Stomach smooth muscle (tissue), 2 donors: ENCODE results near the gene KRT37.
"Not testable (repeated sequence)": the region's sequence is repeated elsewhere in the genome, so short reads cannot be mapped to it uniquely, and the experiment has no call there.

Experiments
- H3K27ac ChIP-seq: one replicate; pipeline ENCODE4 v1.7.0; 2013; ENCODE audit warnings: mild to moderate bottlenecking, low read length, inconsistent platforms
- H3K27me3 ChIP-seq, 2 donors: one replicate each; pipeline ENCODE4 v1.7.0; 2013; ENCODE audit warnings: low read length in 2 of 2; ENCODE audit not compliant: insufficient read depth in 2 of 2, control insufficient read depth in 1 of 2
- H3K36me3 ChIP-seq, 2 donors: one replicate each; pipeline ENCODE4 v1.7.0; 2013; ENCODE audit warnings: low read length in 2 of 2; ENCODE audit not compliant: control insufficient read depth in 2 of 2, insufficient read depth in 2 of 2
- H3K4me1 ChIP-seq: one replicate; pipeline ENCODE4 v1.7.0; 2013; ENCODE audit warnings: low read length; ENCODE audit not compliant: control insufficient read depth, insufficient read depth
- H3K4me3 ChIP-seq, 2 donors: one replicate each; pipeline ENCODE4 v1.7.0; 2013; ENCODE audit warnings: low read length in 2 of 2
- H3K9ac ChIP-seq, 2 donors: one replicate each; pipeline ENCODE4 v1.7.0; 2013; ENCODE audit warnings: low read length in 2 of 2, mild to moderate bottlenecking in 1 of 2
- H3K9me3 ChIP-seq, 2 donors: one replicate each; pipeline ENCODE4 v1.7.0; 2013; ENCODE audit warnings: low read length in 2 of 2; ENCODE audit not compliant: control insufficient read depth in 2 of 2
- donor health status: healthy.
- donor health status: Pancreatic carcinoma.

The KRT37 gene

DNA sequence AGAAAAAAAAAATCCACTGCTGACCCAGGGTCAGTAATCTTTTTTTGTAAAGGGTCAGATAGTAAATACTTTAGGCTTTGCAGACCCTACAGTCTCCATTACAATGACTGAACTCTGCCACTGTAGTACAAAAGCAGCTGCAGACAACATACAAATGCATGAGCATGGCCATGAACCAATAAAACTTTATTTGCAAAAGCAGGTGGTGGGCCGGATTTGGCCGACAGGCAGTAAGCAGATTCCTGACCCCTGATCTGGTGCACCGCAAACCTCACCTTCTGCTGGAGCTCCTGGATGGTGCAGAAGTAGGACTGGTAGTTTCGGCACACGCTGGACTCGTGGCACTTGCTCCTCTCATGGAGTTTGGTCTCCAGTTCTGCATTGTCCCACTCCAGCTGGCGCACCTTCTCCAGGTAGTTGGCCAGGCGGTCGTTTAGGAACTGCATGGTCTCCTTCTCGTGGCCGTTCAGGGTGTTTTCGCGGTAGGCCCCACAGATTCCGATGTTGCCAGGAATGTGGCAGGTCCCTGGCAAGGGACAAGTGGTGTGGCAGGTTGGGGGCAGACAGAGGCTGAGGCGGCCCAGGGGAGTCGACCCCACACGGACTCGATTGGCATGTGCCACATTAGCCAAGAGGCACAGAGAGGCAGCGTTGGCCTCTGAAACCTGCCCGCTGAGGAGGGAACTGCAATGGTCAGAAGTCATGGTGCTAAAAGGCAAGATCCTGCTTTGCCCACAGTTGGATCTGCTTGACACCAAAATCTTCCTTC lies 13.1 kb downstream of the KRT37 start:
- H3K36me3 ChIP-seq = no peaks in the 10 kb centered on the region
- H3K9me3 ChIP-seq = no peaks in the 10 kb centered on the region
- no peak overlapping the region for H3K27ac ChIP-seq
- no peak overlapping the region for H3K4me3 ChIP-seq
- no peak overlapping the region for H3K9ac ChIP-seq
- no peaks in the 10 kb centered on the region for H3K4me1 ChIP-seq
- peaks cover 0 to 2% of the 10 kb centered on the region in 2 donors for H3K27me3 ChIP-seq

DNA sequence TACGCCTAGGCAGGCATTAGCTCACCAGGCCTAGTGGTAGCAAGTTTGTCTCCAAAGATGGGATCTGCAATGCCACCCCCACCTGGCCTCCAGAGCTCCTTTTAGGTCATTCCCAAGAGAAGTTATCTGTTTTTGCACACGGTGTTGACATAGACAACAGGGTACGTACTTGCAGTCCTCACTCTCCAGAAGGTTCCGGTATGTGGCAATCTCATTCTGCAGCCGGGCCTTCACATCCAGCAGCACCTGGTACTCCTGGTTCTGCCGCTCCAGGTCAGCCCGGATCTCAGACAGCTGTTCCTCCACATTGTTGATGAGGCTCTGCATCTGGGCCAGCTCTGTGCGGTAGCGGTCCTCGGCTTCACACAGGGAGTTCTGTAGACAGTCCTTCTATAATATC lies 17.2 kb downstream of the KRT37 start:
- peaks cover 4% of the 10 kb centered on the region for H3K4me1 ChIP-seq
- no peak overlapping the region for H3K9ac ChIP-seq
- H3K36me3 ChIP-seq = no peaks in the 10 kb centered on the region
- no peaks in the 10 kb centered on the region for H3K9me3 ChIP-seq
- no peak overlapping the region for H3K4me3 ChIP-seq
- H3K27ac ChIP-seq = no peak overlapping the region
- H3K27me3 ChIP-seq = peaks cover 0 to 2% of the 10 kb centered on the region in 2 donors

GRCh38 chr17:41406205-41406604 lies 18.2 kb downstream of the KRT37 start:
- no peak overlapping the region for H3K27ac ChIP-seq
- H3K9ac ChIP-seq = no peak overlapping the region
- H3K36me3 ChIP-seq = no peaks in the 10 kb centered on the region
- no peak overlapping the region for H3K4me3 ChIP-seq
- peaks cover 4% of the 10 kb centered on the region for H3K4me1 ChIP-seq
- no peaks in the 10 kb centered on the region for H3K9me3 ChIP-seq
- peaks cover 0 to 2% of the 10 kb centered on the region in 2 donors for H3K27me3 ChIP-seq

DNA sequence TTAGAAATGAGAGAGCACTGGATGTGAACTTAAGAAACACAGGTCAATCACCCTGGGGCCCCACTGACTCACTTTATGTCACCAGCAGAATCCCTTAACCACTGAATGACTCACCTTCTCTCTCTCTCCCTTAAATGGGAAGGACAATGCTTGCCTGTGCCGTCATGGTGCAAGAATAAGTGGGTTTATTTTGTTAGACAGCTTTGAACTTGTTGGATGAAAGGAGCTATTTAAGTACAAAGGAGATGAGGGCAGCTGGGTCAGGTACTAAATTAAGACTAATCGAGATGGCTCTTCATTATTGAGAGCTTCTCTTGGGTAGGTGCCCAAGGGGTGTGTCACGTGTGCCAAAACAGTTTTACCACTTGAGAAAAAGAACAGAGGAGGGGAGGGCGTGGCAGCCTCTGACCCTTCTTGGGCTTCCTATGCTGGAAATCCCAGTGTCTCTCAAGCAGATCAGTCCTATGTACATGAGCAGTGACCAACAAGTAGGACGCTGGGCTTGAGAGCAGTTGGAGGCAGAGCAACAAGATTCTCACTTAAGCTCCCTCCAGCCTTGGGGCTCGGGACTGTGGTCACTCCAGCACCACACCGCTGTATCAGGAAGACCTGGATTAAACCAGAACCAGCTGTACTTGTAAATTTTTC lies 20.2 kb downstream of the KRT37 start:
- Histone ChIP-seq H3K36me3 (no peaks in the 10 kb centered on the region), H3K4me1 (peaks cover 4% of the 10 kb centered on the region), H3K9me3 (no peaks in the 10 kb centered on the region), H3K4me3 (no peak overlapping the region), H3K27ac (no peak overlapping the region), H3K9ac (no peak overlapping the region), H3K27me3 (peaks cover 0 to 2% of the 10 kb centered on the region in 2 donors)

- Histone ChIP-seq H3K9ac (no peak overlapping the region), H3K4me1 (peaks cover 4% of the 10 kb centered on the region), H3K4me3 (no peak overlapping the region), H3K36me3 (no peaks in the 10 kb centered on the region), H3K27ac (no peak overlapping the region), H3K27me3 (peaks cover 0 to 2% of the 10 kb centered on the region in 2 donors), H3K9me3 (no peaks in the 10 kb centered on the region)
These were observed 20.9 kb downstream of the KRT37 start for GRCh38 chr17:41403404-41404023.

- Histone ChIP-seq H3K9me3 (no peaks in the 10 kb centered on the region), H3K9ac (no peak overlapping the region), H3K27ac (no peak overlapping the region), H3K27me3 (no peaks in the 10 kb centered on the region), H3K36me3 (no peaks in the 10 kb centered on the region), H3K4me3 (no peak overlapping the region), H3K4me1 (peaks cover 4% of the 10 kb centered on the region)
These were observed 22.2 kb downstream of the KRT37 start for GRCh38 chr17:41402161-41402560.

GRCh38 chr17:41396996-41397660 lies 27.3 kb downstream of the KRT37 start, which contains the start of gene KRT31:
Gene KRT31, minus strand, starts transcription at chr17:41397608. Its CDS starts 69 bp downstream, at chr17:41397539.
- H3K4me1 ChIP-seq = no peaks in the 10 kb centered on the region
- no peaks in the 10 kb centered on the region for H3K9me3 ChIP-seq
- H3K27me3 ChIP-seq = no peaks in the 10 kb centered on the region
- H3K27ac ChIP-seq = no peak within 1 kb of the TSS
- H3K36me3 ChIP-seq = no peaks in the 10 kb centered on the region
- no peak within 1 kb of the TSS for H3K9ac ChIP-seq
- H3K4me3 ChIP-seq = no peak within 1 kb of the TSS

GRCh38 chr17:41396340-41396739 lies 28.0 kb downstream of the KRT37 start:
- Histone ChIP-seq H3K27ac (no peak overlapping the region), H3K36me3 (no peaks in the 10 kb centered on the region), H3K4me3 (no peak overlapping the region), H3K27me3 (no peaks in the 10 kb centered on the region), H3K4me1 (no peaks in the 10 kb centered on the region), H3K9ac (no peak overlapping the region), H3K9me3 (no peaks in the 10 kb centered on the region)

- Histone ChIP-seq H3K4me1 (no peaks in the 10 kb centered on the region), H3K9ac (no peak overlapping the region), H3K27ac (no peak overlapping the region), H3K36me3 (no peaks in the 10 kb centered on the region), H3K27me3 (no peaks in the 10 kb centered on the region), H3K9me3 (no peaks in the 10 kb centered on the region), H3K4me3 (no peak overlapping the region)
These were observed 28.8 kb downstream of the KRT37 start for GRCh38 chr17:41395611-41396010.

DNA sequence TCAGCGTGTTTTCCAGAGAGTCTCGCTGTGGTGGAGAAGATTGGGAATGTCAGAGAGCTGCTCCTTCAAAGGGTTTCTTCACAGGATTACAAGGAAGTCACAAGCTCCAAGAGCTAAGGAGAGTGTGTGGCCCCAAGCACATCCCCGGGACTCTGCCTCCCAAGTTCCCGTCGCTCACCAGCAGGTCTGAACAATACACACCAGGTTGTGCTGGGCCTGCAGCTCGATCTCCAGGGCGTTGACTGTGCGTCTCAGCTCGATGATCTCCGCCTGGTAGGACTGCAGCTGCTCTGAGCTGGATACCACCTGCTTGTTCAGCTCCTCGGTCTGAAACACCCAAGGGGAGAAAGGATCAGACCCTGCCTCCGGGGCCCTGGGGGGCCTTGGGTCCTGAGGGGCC lies 29.3 kb downstream of the KRT37 start:
- not testable (repeated sequence) for H3K27ac ChIP-seq, H3K4me1 ChIP-seq

More for the DNA sequence above, 29.3 kb downstream of the KRT37 start:
- not testable (repeated sequence) for H3K36me3 ChIP-seq, H3K9me3 ChIP-seq, H3K27me3 ChIP-seq, H3K4me3 ChIP-seq, H3K9ac ChIP-seq
